Kidney epithelial cell (primary cell): Measurements from ENCODE around the gene FBXL4. TPM values are rescaled to one million over a fixed set of nuclear protein-coding genes. Genes with fewer than 3 reads are reported as not detected.
"Not testable (repeated sequence)": the region's sequence is repeated elsewhere in the genome, so short reads cannot be mapped to it uniquely, and the experiment has no call there.

Experiments
- DNase-seq: peaks from one replicate; pipeline ENCODE4 v3.0.0-alpha.2; 2010; ENCODE audit warnings: low read depth
- H3K27me3 ChIP-seq: 2 replicates; pipeline ENCODE4 v1.6.0; 2011; ENCODE audit warnings: low read length; ENCODE audit not compliant: control insufficient read depth, insufficient read depth
- H3K36me3 ChIP-seq: 2 replicates; pipeline ENCODE4 v1.5.1; 2011; ENCODE audit warnings: low read length; ENCODE audit not compliant: control insufficient read depth, insufficient read depth
- H3K4me3 ChIP-seq: 2 replicates; pipeline ENCODE4 v1.5.1; 2011; ENCODE audit warnings: low read depth, mild to moderate bottlenecking, control low read depth, low read length
- CTCF ChIP-seq: IDR thresholded peaks from 2 replicates; pipeline ENCODE4 v1.5.1; 2011; ENCODE audit warnings: mild to moderate bottlenecking, moderate library complexity, low read length, control low read depth, inconsistent platforms; ENCODE audit not compliant: insufficient read depth, poor library complexity, severe bottlenecking
- total RNA-seq: library from RNA; depleted of rRNA; stranded (reverse); fragments of >200 nt; gene quantifications from 2 replicates; pipeline ENCODE4 v1.2.3, GENCODE V29; 2015

The FBXL4 gene
- total RNA-seq, 1 donor from 2014 or later, result 15.4 TPM

- DNase-seq, result no peak
- no peak overlapping the region for H3K4me3 ChIP-seq
- no peaks in the 10 kb centered on the region for H3K27me3 ChIP-seq
- TF ChIP-seq CTCF, result no peak
- no peaks in the 10 kb centered on the region for H3K36me3 ChIP-seq
Measured at GRCh38 chr6:98925831-98926230, 21.9 kb downstream of the FBXL4 start.

GRCh38 chr6:98924647-98925046 lies 23.1 kb downstream of the FBXL4 start:
- DNase-seq, result no peak
- Histone ChIP-seq H3K36me3 (no peaks in the 10 kb centered on the region), H3K27me3 (no peaks in the 10 kb centered on the region), H3K4me3 (no peak overlapping the region)
- TF ChIP-seq CTCF, result no peak

- H3K36me3 ChIP-seq, result no peaks in the 10 kb centered on the region
- no peaks in the 10 kb centered on the region for H3K27me3 ChIP-seq
- no peak for TF ChIP-seq CTCF
- DNase-seq, result no peak
- no peak overlapping the region for H3K4me3 ChIP-seq
Measured at GRCh38 chr6:98920904-98921431, 26.8 kb downstream of the FBXL4 start.

- H3K4me3 ChIP-seq, H3K36me3 ChIP-seq, DNase-seq, H3K27me3 ChIP-seq: not testable (repeated sequence)
Measured at GRCh38 chr6:98910946-98911345, 36.8 kb downstream of the FBXL4 start.

GRCh38 chr6:98909236-98909635 lies 38.5 kb downstream of the FBXL4 start:
- DNase-seq, result no peak
- Histone ChIP-seq H3K4me3 (no peak overlapping the region), H3K36me3 (no peaks in the 10 kb centered on the region), H3K27me3 (no peaks in the 10 kb centered on the region)
- TF ChIP-seq CTCF, result no peak

- DNase-seq, H3K4me3 ChIP-seq, H3K27me3 ChIP-seq, H3K36me3 ChIP-seq: not testable (repeated sequence)
Measured at GRCh38 chr6:98906342-98906741, 41.4 kb downstream of the FBXL4 start.

- Histone ChIP-seq H3K4me3 (no peak overlapping the region), H3K36me3 (no peaks in the 10 kb centered on the region), H3K27me3 (no peaks in the 10 kb centered on the region)
- no peak for DNase-seq
- no peak for TF ChIP-seq CTCF
Measured at GRCh38 chr6:98905759-98906158, 42.0 kb downstream of the FBXL4 start.
